Activated CD4-positive, alpha-beta T cell treated with anti-CD3 and anti-CD28 coated beads, Interleukin-2, amount 10 ng/mL, durations not matched to agents 7 days and 5 days (primary cell): Measurements from ENCODE around the gene SPON1. TPM values are rescaled to one million over a fixed set of nuclear protein-coding genes. Genes with fewer than 3 reads are reported as not detected.
A peak's percentile ranks its signal among the peaks of the same experiment; 100 is the strongest.

Experiments used
- CTCF ChIA-PET: fragments of 350-600 bp; sonication (Branson Sonifier 250); formaldehyde crosslinking; loops from one replicate; lab custom pipeline; 2021; ENCODE audit warnings: antibody characterized with exemption; lab: Charles Lee
- POLR2A ChIA-PET: fragments of 350-600 bp; sonication (Branson Sonifier 250); formaldehyde crosslinking; loops from one replicate; lab custom pipeline; 2021; ENCODE audit warnings: antibody characterized with exemption; lab: Charles Lee
- DNase-seq: peaks from one replicate; pipeline ENCODE4 v3.0.0-alpha.2; 2020
- H3K27ac Mint-ChIP-seq: one replicate; pipeline ENCODE4 v1.8.0; 2021; ENCODE audit warnings: mild to moderate bottlenecking, moderate library complexity, mixed read lengths
- H3K27me3 Mint-ChIP-seq: one replicate; pipeline ENCODE4 v1.8.0; 2021; ENCODE audit warnings: mixed read lengths
- H3K36me3 Mint-ChIP-seq: one replicate; pipeline ENCODE4 v1.8.0; 2021; ENCODE audit warnings: low read depth, mixed read lengths
- H3K4me1 Mint-ChIP-seq: one replicate; pipeline ENCODE4 v1.8.0; 2021; ENCODE audit warnings: mixed read lengths
- H3K4me3 Mint-ChIP-seq: one replicate; pipeline ENCODE4 v1.8.0; 2021; ENCODE audit warnings: mild to moderate bottlenecking, moderate library complexity, mixed read lengths
- H3K9me3 Mint-ChIP-seq: one replicate; pipeline ENCODE4 v1.8.0; 2021; ENCODE audit warnings: mixed read lengths
- total RNA-seq, 2 experiments: library from RNA; stranded (reverse); gene quantifications; one replicate each; pipeline ENCODE4 v1.2.3, GENCODE V29; 2021

Gene SPON1
- total RNA-seq, 2 experiments from 2014 or later = 1.4 to 1.6 TPM

DNA sequence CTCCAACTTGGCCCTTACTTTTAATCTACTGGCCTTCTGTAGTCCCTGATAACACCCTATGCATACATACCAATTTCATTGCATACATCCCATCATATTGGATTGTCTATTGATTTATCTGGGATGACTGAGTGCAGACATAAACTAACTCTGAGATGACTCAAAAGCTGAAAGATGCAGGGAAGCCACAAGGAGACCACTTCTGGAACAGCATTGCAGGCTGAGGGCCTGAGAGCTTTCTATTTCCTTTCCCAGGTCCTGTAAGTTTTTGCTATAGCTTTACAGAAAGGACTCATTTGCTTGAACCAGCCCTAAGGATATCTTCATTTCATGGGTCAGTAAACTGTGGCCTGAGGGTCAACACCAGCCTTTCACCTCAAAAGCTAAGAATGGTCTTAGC, 15.1 kb upstream of the SPON1 start:
- Mint-ChIP-seq H3K27me3 (peaks cover 16% of the 10 kb centered on the region), H3K36me3 (peaks cover 11% of the 10 kb centered on the region), H3K27ac (no peak overlapping the region), H3K9me3 (no peaks in the 10 kb centered on the region), H3K4me3 (no peak overlapping the region), H3K4me1 (peaks cover 35% of the 10 kb centered on the region)
- DNase-seq = no peak
- POLR2A ChIA-PET = interaction anchor here (0.6 kb wide), 1 partner anchor 78 kb away, joined by 3 read pairs; no protein-coding TSS in a partner anchor
- CTCF ChIA-PET = interaction anchor here (1.2 kb wide), 1 partner anchor 175 kb away, joined by 3 read pairs; no protein-coding TSS in a partner anchor

DNA sequence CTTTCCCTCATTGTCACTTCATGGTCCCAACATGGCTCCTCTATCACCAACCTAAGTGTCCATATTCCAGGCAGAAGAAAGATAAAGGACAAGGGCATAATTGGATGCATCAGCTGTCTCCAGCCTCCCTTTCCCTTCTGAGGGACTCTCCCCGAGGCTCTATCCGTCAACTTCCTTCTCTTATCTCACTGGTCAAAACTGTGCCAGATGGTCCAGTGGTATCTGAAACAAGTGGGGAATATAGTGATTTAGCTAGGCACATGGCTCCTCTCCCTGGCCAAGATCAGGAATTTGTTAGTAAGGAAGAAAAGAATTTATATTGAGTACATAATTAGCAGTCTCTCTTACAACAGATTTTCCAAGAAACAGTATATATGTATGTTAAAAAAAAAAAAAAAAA, 12.6 kb upstream of the SPON1 start:
- CTCF ChIA-PET = interaction anchor here (1.5 kb wide), 1 partner anchor 25 kb away, joined by 3 read pairs; no protein-coding TSS in a partner anchor
- DNase-seq = no peak
- H3K9me3 Mint-ChIP-seq = no peaks in the 10 kb centered on the region
- peaks cover 7% of the 10 kb centered on the region for H3K36me3 Mint-ChIP-seq
- POLR2A ChIA-PET = no interaction called here
- no peak overlapping the region for H3K4me3 Mint-ChIP-seq
- H3K27me3 Mint-ChIP-seq = peaks cover 26% of the 10 kb centered on the region
- peaks cover 23% of the 10 kb centered on the region for H3K4me1 Mint-ChIP-seq
- H3K27ac Mint-ChIP-seq = no peak overlapping the region

DNA sequence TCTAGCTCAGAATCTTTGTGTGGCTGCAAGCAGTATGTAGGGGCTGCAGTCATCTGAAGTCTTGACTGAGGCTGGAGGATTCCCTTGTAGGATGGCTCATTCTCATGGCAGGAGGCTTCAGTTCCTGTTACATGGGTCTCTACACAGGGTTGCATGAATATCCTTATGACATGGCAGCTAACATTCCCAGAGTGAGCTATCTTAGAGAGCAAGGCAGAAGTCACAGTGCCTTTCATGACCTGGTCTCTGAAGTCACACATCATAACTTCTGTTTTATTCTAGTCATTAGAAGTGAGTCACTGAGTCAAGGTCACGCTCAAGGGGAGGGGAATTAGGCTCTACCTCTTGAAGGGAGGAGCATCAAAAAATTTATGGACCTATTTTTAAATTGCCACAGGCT, 10.3 kb upstream of the SPON1 start:
- Mint-ChIP-seq H3K36me3 (peaks cover 5% of the 10 kb centered on the region), H3K27ac (no peak overlapping the region), H3K9me3 (no peaks in the 10 kb centered on the region), H3K27me3 (peaks cover 26% of the 10 kb centered on the region), H3K4me3 (no peak overlapping the region), H3K4me1 (peaks cover 14% of the 10 kb centered on the region)
- ChIA-PET CTCF (interaction anchor here (0.9 kb wide), 1 partner anchor 18 kb away, joined by 4 read pairs; no protein-coding TSS in a partner anchor), POLR2A (no interaction called here)
- DNase-seq = no peak

DNA sequence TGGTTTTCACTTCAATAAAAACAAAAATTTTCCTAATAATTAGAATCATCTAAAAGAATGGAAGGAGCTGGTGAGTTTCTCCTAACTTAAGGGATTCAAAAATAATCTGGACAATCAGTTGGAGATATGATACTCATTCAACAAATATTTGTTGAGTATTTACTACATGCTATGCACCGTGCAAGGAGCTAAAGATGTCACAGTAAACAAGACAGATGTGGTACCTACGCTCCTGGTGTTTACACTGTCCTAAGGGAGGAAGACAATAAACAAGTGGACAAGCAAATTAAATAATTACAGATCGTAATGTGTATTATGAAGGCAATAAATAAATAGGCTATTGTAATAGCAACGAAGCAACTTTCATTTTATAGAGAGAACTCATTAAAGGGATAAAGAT, 9.9 kb upstream of the SPON1 start:
- peaks cover 4% of the 10 kb centered on the region for H3K36me3 Mint-ChIP-seq
- H3K9me3 Mint-ChIP-seq = no peaks in the 10 kb centered on the region
- peaks cover 10% of the 10 kb centered on the region for H3K4me1 Mint-ChIP-seq
- DNase-seq = no peak
- peaks cover 26% of the 10 kb centered on the region for H3K27me3 Mint-ChIP-seq
- no peak overlapping the region for H3K27ac Mint-ChIP-seq
- ChIA-PET POLR2A (no interaction called here), CTCF (interaction anchor here (0.9 kb wide), 1 partner anchor 18 kb away, joined by 4 read pairs; no protein-coding TSS in a partner anchor)
- H3K4me3 Mint-ChIP-seq = no peak overlapping the region

DNA sequence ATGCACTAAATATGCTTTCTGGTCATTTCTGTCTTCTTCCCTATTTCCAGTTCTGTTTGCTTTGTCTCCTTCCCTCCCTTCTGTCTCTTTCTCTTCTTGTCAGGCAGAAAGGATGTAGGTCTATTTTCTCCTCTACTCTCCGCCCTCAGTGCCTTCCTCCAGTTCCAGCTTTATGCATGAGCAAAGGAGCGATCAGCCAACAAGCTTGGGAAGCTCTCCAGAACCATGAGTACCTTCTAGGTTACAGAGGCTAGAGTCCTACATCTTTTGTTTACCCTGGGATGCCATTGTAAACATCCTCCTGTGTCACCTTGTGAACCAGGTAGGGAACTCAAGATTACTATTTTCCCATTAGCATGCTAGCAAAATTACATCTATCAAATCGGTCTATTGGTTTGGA, 7.9 kb upstream of the SPON1 start:
- Mint-ChIP-seq H3K36me3 (no peaks in the 10 kb centered on the region), H3K4me3 (no peak overlapping the region), H3K9me3 (no peaks in the 10 kb centered on the region), H3K27me3 (peaks cover 30% of the 10 kb centered on the region), H3K27ac (no peak overlapping the region), H3K4me1 (no peaks in the 10 kb centered on the region)
- DNase-seq = no peak
- POLR2A ChIA-PET = no interaction called here
- CTCF ChIA-PET = interaction anchor here (0.5 to 0.9 kb wide), 4 partner anchors 24 to 194 kb away, joined by 3 to 6 read pairs (median 3); no protein-coding TSS in a partner anchor

- H3K9me3 Mint-ChIP-seq = no peaks in the 10 kb centered on the region
- peak; percentile 67 for DNase-seq
- H3K27ac Mint-ChIP-seq = no peak overlapping the region
- ChIA-PET POLR2A (no interaction called here), CTCF (interaction anchor here (0.8 to 1.7 kb wide), 6 partner anchors 10 to 512 kb away, joined by 3 to 7 read pairs (median 3); no protein-coding TSS in a partner anchor)
- peaks cover 39% of the 10 kb centered on the region for H3K27me3 Mint-ChIP-seq
- no peaks in the 10 kb centered on the region for H3K4me1 Mint-ChIP-seq
- no peaks in the 10 kb centered on the region for H3K36me3 Mint-ChIP-seq
- no peak overlapping the region for H3K4me3 Mint-ChIP-seq
Observed at GRCh38 chr11:13955971-13956421, 6.5 kb upstream of the SPON1 start.

DNA sequence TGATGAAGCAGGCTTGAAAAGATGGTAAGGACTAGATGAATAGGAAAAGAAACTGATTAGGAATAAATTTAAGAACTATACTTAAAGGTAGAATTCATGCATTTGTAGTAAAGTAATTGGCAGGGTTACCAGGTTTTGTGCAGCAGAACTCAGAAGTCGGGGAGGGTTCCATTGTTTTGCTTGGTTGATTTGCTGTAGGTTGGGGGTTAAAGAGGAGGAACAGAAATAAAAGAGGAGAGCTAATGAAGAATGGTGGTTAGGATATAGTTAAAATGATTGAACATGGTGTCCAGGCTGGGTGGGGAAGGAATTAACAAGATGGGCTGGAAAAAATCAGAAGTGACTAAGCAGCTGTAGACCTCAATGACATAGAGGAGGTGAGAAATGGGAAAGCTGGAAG, 5.5 kb upstream of the SPON1 start:
- Mint-ChIP-seq H3K4me1 (peaks cover under 1% of the 10 kb centered on the region), H3K4me3 (no peak overlapping the region), H3K27ac (no peak overlapping the region), H3K36me3 (no peaks in the 10 kb centered on the region), H3K27me3 (peaks cover 47% of the 10 kb centered on the region), H3K9me3 (no peaks in the 10 kb centered on the region)
- no peak for DNase-seq
- POLR2A ChIA-PET = no interaction called here
- CTCF ChIA-PET = interaction anchor here (0.8 to 1.7 kb wide), 6 partner anchors 11 to 511 kb away, joined by 3 to 7 read pairs (median 3); no protein-coding TSS in a partner anchor

- ChIA-PET CTCF (interaction anchor here (0.8 to 1.2 kb wide), 4 partner anchors 9 to 186 kb away, joined by 3 to 5 read pairs (median 4); no protein-coding TSS in a partner anchor), POLR2A (no interaction called here)
- H3K36me3 Mint-ChIP-seq = no peaks in the 10 kb centered on the region
- peaks cover 6% of the 10 kb centered on the region for H3K4me1 Mint-ChIP-seq
- no peaks in the 10 kb centered on the region for H3K9me3 Mint-ChIP-seq
- no peak overlapping the region for H3K27ac Mint-ChIP-seq
- no peak for DNase-seq
- H3K27me3 Mint-ChIP-seq = peaks cover 47% of the 10 kb centered on the region
- H3K4me3 Mint-ChIP-seq = no peak overlapping the region
Observed at GRCh38 chr11:13958641-13959400, 3.7 kb upstream of the SPON1 start.

- CTCF ChIA-PET = interaction anchor here (1.3 to 1.5 kb wide), 3 partner anchors 9 to 189 kb away, joined by 3 to 5 read pairs (median 4); no protein-coding TSS in a partner anchor
- DNase-seq = no peak
- Mint-ChIP-seq H3K27me3 (peaks cover 78% of the 10 kb centered on the region), H3K4me1 (peaks cover 11% of the 10 kb centered on the region), H3K9me3 (no peaks in the 10 kb centered on the region), H3K27ac (no peak overlapping the region), H3K36me3 (no peaks in the 10 kb centered on the region), H3K4me3 (peak overlapping the region; percentile 16)
- POLR2A ChIA-PET = no interaction called here
Observed at GRCh38 chr11:13962198-13962561, 343 bp upstream of the SPON1 start.

- Mint-ChIP-seq H3K27ac (no peak overlapping the region), H3K9me3 (no peaks in the 10 kb centered on the region), H3K4me1 (peaks cover 12% of the 10 kb centered on the region), H3K27me3 (peaks cover 80% of the 10 kb centered on the region), H3K4me3 (peak overlapping the region; percentile 51), H3K36me3 (no peaks in the 10 kb centered on the region)
- ChIA-PET CTCF (interaction anchor here (0.8 to 1.7 kb wide), 6 partner anchors 8 to 1011 kb away, joined by 3 to 5 read pairs (median 4); no protein-coding TSS in a partner anchor), POLR2A (no interaction called here)
- peak; percentile 36 for DNase-seq
Observed at GRCh38 chr11:13963169-13963948, 836 bp downstream of the SPON1 start.

DNA sequence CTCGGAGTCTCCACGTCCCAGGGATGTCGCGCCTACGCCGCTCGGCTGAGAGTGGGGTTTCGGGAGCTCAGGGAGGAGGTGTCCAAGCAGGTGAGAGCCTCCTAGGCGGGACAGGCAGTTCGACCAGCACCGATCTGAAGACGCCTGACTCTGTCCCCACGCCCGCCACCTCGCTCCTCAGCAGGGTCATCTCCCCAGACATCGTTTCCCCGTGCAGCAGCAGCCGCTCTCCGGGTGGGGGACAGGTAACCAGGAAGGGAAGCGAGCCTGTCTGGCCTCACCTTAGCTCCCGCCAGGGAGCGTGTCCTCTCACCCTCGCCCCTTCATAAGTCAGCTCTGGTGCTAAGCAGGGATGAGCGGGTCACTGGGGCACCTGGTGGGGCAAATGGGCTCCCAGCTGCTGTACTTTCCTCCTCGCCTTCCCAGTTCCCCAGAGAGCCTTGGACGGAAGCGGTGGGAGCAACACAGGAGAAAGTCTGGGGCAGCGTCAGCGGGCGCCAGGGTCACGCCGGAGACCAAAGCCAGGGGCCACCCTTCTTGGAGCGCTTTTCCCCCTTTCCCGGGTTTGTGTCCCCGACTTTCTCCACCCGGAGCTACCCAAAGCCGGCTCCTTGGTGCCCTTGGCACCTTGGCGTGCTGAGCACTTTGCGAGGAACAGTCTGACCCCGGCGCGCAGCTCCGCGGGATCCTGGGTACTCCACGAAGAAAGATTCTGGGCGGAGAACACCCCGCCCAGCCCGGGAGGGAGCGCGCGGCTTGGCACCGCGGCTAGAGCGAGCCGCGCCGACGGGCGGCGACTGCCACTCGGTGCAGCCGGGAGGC, 1.6 kb downstream of the SPON1 start:
- Mint-ChIP-seq H3K4me1 (peaks cover 18% of the 10 kb centered on the region), H3K27me3 (peaks cover 72% of the 10 kb centered on the region), H3K4me3 (peak overlapping the region; percentile 51), H3K27ac (no peak overlapping the region), H3K36me3 (no peaks in the 10 kb centered on the region), H3K9me3 (no peaks in the 10 kb centered on the region)
- POLR2A ChIA-PET = no interaction called here
- CTCF ChIA-PET = interaction anchor here (1.5 to 1.7 kb wide), 2 partner anchors 9 to 38 kb away, joined by 3 to 4 read pairs; no protein-coding TSS in a partner anchor
- DNase-seq = no peak

DNA sequence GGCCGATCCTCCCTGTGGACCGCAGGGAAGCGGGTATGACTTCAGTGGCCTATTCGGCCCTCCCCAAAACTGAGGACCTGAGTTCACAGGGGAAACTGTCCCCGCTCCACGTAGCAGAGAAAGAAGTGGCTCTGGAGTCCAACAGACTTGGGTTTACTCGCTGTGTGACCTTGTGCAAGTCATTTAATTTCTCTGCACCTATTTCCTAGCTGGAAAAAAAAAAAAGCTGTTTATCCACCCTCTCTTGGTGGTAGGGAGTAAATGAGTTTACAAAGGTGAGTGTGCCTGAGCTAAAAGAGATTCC, 2.2 kb downstream of the SPON1 start:
- Mint-ChIP-seq H3K27me3 (peaks cover 68% of the 10 kb centered on the region), H3K36me3 (no peaks in the 10 kb centered on the region), H3K4me3 (no peak overlapping the region), H3K27ac (no peak overlapping the region), H3K9me3 (no peaks in the 10 kb centered on the region), H3K4me1 (peaks cover 23% of the 10 kb centered on the region)
- no peak for DNase-seq
- CTCF ChIA-PET = interaction anchor here (0.6 to 1.7 kb wide), 3 partner anchors 8 to 38 kb away, joined by 3 to 4 read pairs (median 3); no protein-coding TSS in a partner anchor
- POLR2A ChIA-PET = no interaction called here
